Parathyroid adenoma (tissue), 2 donors: Measurements from ENCODE around the gene HK3.

Experiments used
- H2AFZ ChIP-seq: fragments of 300-600 bp; sonication (generic); one replicate; pipeline ENCODE4 v1.7.0; 2017; ENCODE audit warnings: antibody characterized with exemption, mild to moderate bottlenecking
- H3K27ac ChIP-seq: fragments of 300-600 bp; sonication (generic); one replicate; pipeline ENCODE4 v1.7.0; 2017
- H3K27me3 ChIP-seq: fragments of 300-600 bp; sonication (generic); one replicate; pipeline ENCODE4 v1.7.0; 2017; ENCODE audit warnings: low read length; ENCODE audit not compliant: control insufficient read depth, insufficient read depth
- H3K36me3 ChIP-seq: fragments of 300-600 bp; sonication (generic); one replicate; pipeline ENCODE4 v1.7.0; 2017; ENCODE audit warnings: low read length; ENCODE audit not compliant: control insufficient read depth, insufficient read depth
- H3K4me1 ChIP-seq: fragments of 300-600 bp; sonication (generic); one replicate; pipeline ENCODE4 v1.7.0; 2017; ENCODE audit warnings: control low read depth
- H3K4me2 ChIP-seq: fragments of 300-600 bp; sonication (generic); one replicate; pipeline ENCODE4 v1.7.0; 2017; ENCODE audit warnings: low read length
- H3K4me3 ChIP-seq: fragments of 300-600 bp; sonication (generic); one replicate; pipeline ENCODE4 v1.7.0; 2017; ENCODE audit warnings: low read depth, low read length
- H3K79me2 ChIP-seq: fragments of 300-600 bp; sonication (generic); one replicate; pipeline ENCODE4 v1.7.0; 2017; ENCODE audit warnings: control low read depth
- H3K9ac ChIP-seq: fragments of 300-600 bp; sonication (generic); one replicate; pipeline ENCODE4 v1.7.0; 2017; ENCODE audit warnings: mild to moderate bottlenecking
- H3K9me3 ChIP-seq: fragments of 300-600 bp; sonication (generic); one replicate; pipeline ENCODE4 v1.7.0; 2017; ENCODE audit warnings: low read length; ENCODE audit not compliant: control insufficient read depth
- TF ChIP-seq, protein P1 (sequence below): fragments of 300-600 bp; sonication (generic); IDR thresholded peaks from one replicate; pipeline ENCODE4 v1.7.0; 2017; ENCODE audit warnings: antibody characterized with exemption, mild to moderate bottlenecking
- donor health status: primary hyperparathyroidism.

Gene HK3

DNA sequence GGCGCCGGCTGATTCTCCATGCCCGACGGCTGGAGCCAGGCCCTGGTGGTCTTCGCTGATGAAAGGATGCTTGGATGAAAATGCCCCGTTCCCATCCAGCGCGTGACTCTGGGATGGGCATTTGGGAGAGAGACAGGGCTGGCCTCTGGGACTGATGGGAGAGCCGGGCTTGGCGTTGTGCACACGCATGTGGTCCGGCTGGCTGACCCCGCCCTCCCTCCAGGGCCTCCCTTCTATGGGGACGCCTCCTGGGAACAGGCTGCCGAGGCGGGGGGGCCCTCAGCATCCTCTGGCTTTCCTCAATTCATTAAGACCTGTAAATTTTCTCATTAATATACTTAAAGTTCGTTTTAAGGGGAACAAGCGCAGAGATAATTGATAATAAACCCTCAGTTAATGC is 52.0 kb downstream of the HK3 start:
- peak overlapping the region; percentile 87 for H2AFZ ChIP-seq

GRCh38 chr5:176846335-176847140 is 52.6 kb downstream of the HK3 start:
- Histone ChIP-seq H3K27me3 (peaks cover 9% of the 10 kb centered on the region), H3K4me3 (no peak overlapping the region), H3K4me1 (peaks cover 36% of the 10 kb centered on the region), H2AFZ (peak overlapping the region; percentile 87), H3K79me2 (peaks cover 2% of the 10 kb centered on the region), H3K36me3 (no peaks in the 10 kb centered on the region), H3K4me2 (no peak overlapping the region), H3K9me3 (no peaks in the 10 kb centered on the region), H3K27ac (peak overlapping the region; percentile 89), H3K9ac (no peak overlapping the region)
- TF ChIP-seq, protein P1, sequence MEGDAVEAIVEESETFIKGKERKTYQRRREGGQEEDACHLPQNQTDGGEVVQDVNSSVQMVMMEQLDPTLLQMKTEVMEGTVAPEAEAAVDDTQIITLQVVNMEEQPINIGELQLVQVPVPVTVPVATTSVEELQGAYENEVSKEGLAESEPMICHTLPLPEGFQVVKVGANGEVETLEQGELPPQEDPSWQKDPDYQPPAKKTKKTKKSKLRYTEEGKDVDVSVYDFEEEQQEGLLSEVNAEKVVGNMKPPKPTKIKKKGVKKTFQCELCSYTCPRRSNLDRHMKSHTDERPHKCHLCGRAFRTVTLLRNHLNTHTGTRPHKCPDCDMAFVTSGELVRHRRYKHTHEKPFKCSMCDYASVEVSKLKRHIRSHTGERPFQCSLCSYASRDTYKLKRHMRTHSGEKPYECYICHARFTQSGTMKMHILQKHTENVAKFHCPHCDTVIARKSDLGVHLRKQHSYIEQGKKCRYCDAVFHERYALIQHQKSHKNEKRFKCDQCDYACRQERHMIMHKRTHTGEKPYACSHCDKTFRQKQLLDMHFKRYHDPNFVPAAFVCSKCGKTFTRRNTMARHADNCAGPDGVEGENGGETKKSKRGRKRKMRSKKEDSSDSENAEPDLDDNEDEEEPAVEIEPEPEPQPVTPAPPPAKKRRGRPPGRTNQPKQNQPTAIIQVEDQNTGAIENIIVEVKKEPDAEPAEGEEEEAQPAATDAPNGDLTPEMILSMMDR: no peak

More for the DNA sequence above, 52.0 kb downstream of the HK3 start:
- TF ChIP-seq, protein P1: no peak
- Histone ChIP-seq H3K79me2 (peaks cover 2% of the 10 kb centered on the region), H3K4me3 (no peak overlapping the region), H3K27ac (peak overlapping the region; percentile 89), H3K36me3 (no peaks in the 10 kb centered on the region), H3K4me1 (peaks cover 38% of the 10 kb centered on the region), H3K9ac (no peak overlapping the region), H3K27me3 (peaks cover 9% of the 10 kb centered on the region), H3K9me3 (no peaks in the 10 kb centered on the region), H3K4me2 (no peak overlapping the region)

DNA sequence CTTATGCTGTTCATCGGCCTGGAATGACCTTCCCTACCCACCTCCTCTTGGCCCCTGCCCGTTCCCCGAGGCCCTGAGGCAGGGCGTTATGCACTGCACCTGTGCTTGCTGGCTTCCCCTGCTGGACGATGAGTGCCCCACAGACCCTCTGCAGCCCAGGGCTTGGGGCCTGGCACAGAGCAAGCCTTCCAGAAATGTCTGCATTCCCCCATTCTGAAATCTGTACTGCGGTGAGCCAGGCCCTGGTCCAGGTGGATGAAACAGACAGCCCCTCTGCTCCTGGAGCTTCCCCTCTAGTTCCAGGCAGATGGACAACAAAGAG is 53.8 kb downstream of the HK3 start:
- Histone ChIP-seq H3K79me2 (no peaks in the 10 kb centered on the region), H3K4me3 (no peak overlapping the region), H3K4me1 (peaks cover 47% of the 10 kb centered on the region), H3K36me3 (no peaks in the 10 kb centered on the region), H2AFZ (peak overlapping the region; percentile 72), H3K27me3 (peaks cover 9% of the 10 kb centered on the region), H3K4me2 (no peak overlapping the region), H3K9me3 (no peaks in the 10 kb centered on the region), H3K27ac (peak overlapping the region; percentile 89), H3K9ac (no peak overlapping the region)
- TF ChIP-seq, protein P1: peak; percentile 63

DNA sequence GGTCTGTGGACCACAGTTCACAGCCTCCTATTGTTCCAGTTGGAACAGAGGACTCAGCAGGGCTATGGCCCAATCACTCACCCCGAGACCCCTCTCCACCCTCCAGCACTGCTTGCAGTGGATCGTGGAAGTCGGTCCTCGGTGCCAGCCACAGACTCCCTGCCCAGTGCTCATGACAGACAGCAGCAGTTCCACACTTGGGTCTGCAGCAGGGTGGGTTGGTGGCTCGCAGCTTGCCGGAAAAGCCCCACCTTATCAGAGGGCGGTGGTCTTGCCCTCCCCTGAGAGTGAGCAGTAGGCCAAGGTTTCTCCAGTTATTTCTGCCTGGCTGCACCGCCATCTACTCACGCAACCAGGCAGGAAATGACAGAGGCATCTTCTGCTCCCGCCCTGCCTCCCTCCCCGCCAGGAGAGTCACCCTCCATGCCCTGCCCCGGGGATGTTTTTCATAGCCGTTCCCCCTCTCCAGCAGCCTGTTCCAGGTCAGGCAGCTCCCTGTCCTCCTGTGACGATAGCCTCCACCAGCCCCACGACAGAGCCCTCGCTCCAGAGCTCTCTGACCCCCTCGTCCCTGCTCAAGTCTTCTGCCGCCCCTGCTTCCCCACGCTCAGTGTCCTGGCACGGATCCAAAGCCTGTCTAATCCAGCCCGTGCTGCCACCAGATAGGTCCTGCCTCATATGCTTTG is 54.3 kb downstream of the HK3 start:
- H3K4me1 ChIP-seq: peaks cover 50% of the 10 kb centered on the region
- no peak overlapping the region for H3K4me2 ChIP-seq
- peak overlapping the region; percentile 89 for H3K27ac ChIP-seq
- peak overlapping the region; percentile 72 for H2AFZ ChIP-seq
- H3K4me3 ChIP-seq: no peak overlapping the region
- H3K9me3 ChIP-seq: no peaks in the 10 kb centered on the region
- H3K36me3 ChIP-seq: no peaks in the 10 kb centered on the region
- no peaks in the 10 kb centered on the region for H3K79me2 ChIP-seq
- H3K27me3 ChIP-seq: peaks cover 9% of the 10 kb centered on the region
- H3K9ac ChIP-seq: no peak overlapping the region
- TF ChIP-seq, protein P1: no peak
